ENCODE measurements around the gene DYRK3. TPM values are rescaled to one million over a fixed set of nuclear protein-coding genes. Genes with fewer than 3 reads are reported as not detected.

Gene DYRK3
- total RNA-seq, 2 donors from 2014 or later, result 16.5 to 20.6 TPM

GRCh38 chr1:206663362-206663761 lies 28.0 kb downstream of the DYRK3 start:
- Histone ChIP-seq H3K36me3 (no peaks in the 10 kb centered on the region), H3K4me3 (no peak overlapping the region), H3K27ac (peak overlapping the region; percentile 90 to 98), H3K4me1 (peaks cover 0 to 53% of the 10 kb centered on the region in 2 donors), H3K27me3 (no peaks in the 10 kb centered on the region), H3K9me3 (no peaks in the 10 kb centered on the region)
- DNase-seq (ENCODE audit: low spot score), result no peak
- TF ChIP-seq CTCF (IDR thresholded peaks at IDR 0.05), result no peak

GRCh38 chr1:206663832-206664652 lies 28.7 kb downstream of the DYRK3 start:
- peak; percentile 78 for DNase-seq (ENCODE audit: low spot score)
- Histone ChIP-seq H3K36me3 (no peaks in the 10 kb centered on the region), H3K4me1 (peaks cover 0 to 47% of the 10 kb centered on the region in 2 donors), H3K9me3 (no peaks in the 10 kb centered on the region), H3K27me3 (no peaks in the 10 kb centered on the region), H3K27ac (peak overlapping the region; percentile 90 to 98), H3K4me3 (peak overlapping the region in 1 of 2 donors; percentile 15)
- TF ChIP-seq CTCF (IDR thresholded peaks at IDR 0.05), result peak; percentile 70 to 87

- peak overlapping the region; percentile 90 to 98 for H3K27ac ChIP-seq
- TF ChIP-seq CTCF (IDR thresholded peaks at IDR 0.05), result no peak
- no peaks in the 10 kb centered on the region for H3K9me3 ChIP-seq
- peaks cover 0 to 43% of the 10 kb centered on the region in 2 donors for H3K4me1 ChIP-seq
- H3K4me3 ChIP-seq, result peak overlapping the region; percentile 34 to 37
- DNase-seq (ENCODE audit: low spot score), result no peak
- no peaks in the 10 kb centered on the region for H3K36me3 ChIP-seq
- H3K27me3 ChIP-seq, result no peaks in the 10 kb centered on the region
Observed at GRCh38 chr1:206664740-206665139, 29.4 kb downstream of the DYRK3 start.

- H3K27me3 ChIP-seq, result no peaks in the 10 kb centered on the region
- H3K4me1 ChIP-seq, result peaks cover 0 to 31% of the 10 kb centered on the region in 2 donors
- no peak for DNase-seq (ENCODE audit: low spot score)
- no peaks in the 10 kb centered on the region for H3K9me3 ChIP-seq
- H3K36me3 ChIP-seq, result no peaks in the 10 kb centered on the region
- peak overlapping the region; percentile 90 to 98 for H3K27ac ChIP-seq
- peak overlapping the region; percentile 34 to 37 for H3K4me3 ChIP-seq
- no peak for TF ChIP-seq CTCF (IDR thresholded peaks at IDR 0.05)
Observed at GRCh38 chr1:206666031-206666561, 30.8 kb downstream of the DYRK3 start.

- TF ChIP-seq CTCF (IDR thresholded peaks at IDR 0.05), result no peak
- Histone ChIP-seq H3K9me3 (no peaks in the 10 kb centered on the region), H3K4me3 (no peak overlapping the region), H3K36me3 (no peaks in the 10 kb centered on the region), H3K27ac (peak overlapping the region; percentile 90 to 98), H3K27me3 (no peaks in the 10 kb centered on the region), H3K4me1 (peaks cover 0 to 35% of the 10 kb centered on the region in 2 donors)
- no peak for DNase-seq (ENCODE audit: low spot score)
Observed at GRCh38 chr1:206666954-206667665, 31.8 kb downstream of the DYRK3 start.

All from right atrium auricular region (tissue), 2 donors.